ENCODE measurements around the gene CCDC87.
"Not testable (repeated sequence)": the region's sequence is repeated elsewhere in the genome, so short reads cannot be mapped to it uniquely, and the experiment has no call there.

The CCDC87 gene

GRCh38 chr11:66592457-66593302, at the start of gene CCDC87, which contains the start of gene CCS:
TSS of gene CCDC87 (minus strand) at chr11:66593063. CDS start at chr11:66593015, 48 bp downstream.
TSS of gene CCS (plus strand) at chr11:66593185. CDS start at chr11:66593262, 77 bp downstream.
- DNase-seq, result peak; percentile 97 to 99

GRCh38 chr11:66641834-66642233, 49.0 kb upstream of the CCDC87 start:
- no peak for DNase-seq

- DNase-seq, result not testable (repeated sequence)
Measured at GRCh38 chr11:66639814-66640340, 47.0 kb upstream of the CCDC87 start.

GRCh38 chr11:66639066-66639813, 46.4 kb upstream of the CCDC87 start:
- DNase-seq, result no peak

GRCh38 chr11:66638177-66639065, 45.6 kb upstream of the CCDC87 start, which contains the start of gene RBM4:
TSS of gene RBM4 (plus strand) at chr11:66638703. CDS start at chr11:66639712, 1,009 bp downstream.
- peak; percentile 86 to 97 for DNase-seq

- DNase-seq, result no peak
Measured at GRCh38 chr11:66637557-66638176, 44.8 kb upstream of the CCDC87 start.

GRCh38 chr11:66636411-66636810, 43.5 kb upstream of the CCDC87 start:
- no peak for DNase-seq

- DNase-seq, result no peak
Measured at GRCh38 chr11:66632952-66633351, 40.1 kb upstream of the CCDC87 start.

GRCh38 chr11:66631883-66632282, 39.0 kb upstream of the CCDC87 start:
- no peak for DNase-seq

- no peak for DNase-seq
Measured at GRCh38 chr11:66629356-66629755, 36.5 kb upstream of the CCDC87 start.

GRCh38 chr11:66628061-66628603, 35.3 kb upstream of the CCDC87 start:
- DNase-seq, result no peak

GRCh38 chr11:66626926-66627325, 34.1 kb upstream of the CCDC87 start:
- DNase-seq, result no peak

GRCh38 chr11:66626382-66626781, 33.5 kb upstream of the CCDC87 start:
- DNase-seq, result no peak

GRCh38 chr11:66625752-66626149, 32.9 kb upstream of the CCDC87 start:
- no peak for DNase-seq

GRCh38 chr11:66625041-66625751, 32.3 kb upstream of the CCDC87 start:
- no peak for DNase-seq

GRCh38 chr11:66624450-66624849, 31.6 kb upstream of the CCDC87 start:
- DNase-seq, result no peak

GRCh38 chr11:66619080-66619554, 26.3 kb upstream of the CCDC87 start:
- no peak for DNase-seq

- no peak for DNase-seq
Measured at GRCh38 chr11:66617155-66617834, 24.4 kb upstream of the CCDC87 start.

- DNase-seq, result peak; percentile 96 to 99
Measured at GRCh38 chr11:66616379-66617154, 23.7 kb upstream of the CCDC87 start, which contains the start of gene RBM14. TSS of gene RBM14 (plus strand) at chr11:66616630. CDS start at chr11:66616721, 91 bp downstream.

All from stimulated activated CD4-positive, alpha-beta T cell treated with anti-CD3 and anti-CD28 coated beads, Interleukin-4, amount 100 ng/mL, for 4 hours (primary cell).